Measurements from ENCODE around the gene ARHGAP26.
"Not testable (repeated sequence)": the region's sequence is repeated elsewhere in the genome, so short reads cannot be mapped to it uniquely, and the experiment has no call there.

The ARHGAP26 gene

DNA sequence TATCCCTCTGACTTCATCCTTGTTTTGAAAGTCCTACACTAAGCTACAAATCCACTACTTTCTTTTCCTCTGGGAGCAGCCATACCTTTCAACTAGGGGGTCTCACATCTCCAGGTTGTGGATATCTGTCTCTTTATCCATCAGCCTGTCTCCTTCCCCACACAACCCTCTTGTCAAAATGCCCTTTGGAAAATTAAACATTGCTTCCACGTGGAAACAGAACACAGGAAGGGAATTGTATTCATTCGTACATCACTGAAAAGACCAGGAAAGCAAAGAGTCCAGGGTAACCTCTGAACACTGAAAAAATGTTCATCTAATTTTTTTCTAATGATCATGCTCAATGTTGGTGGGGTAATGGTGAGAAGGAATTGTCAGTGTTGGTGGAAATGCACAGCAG lies 429.7 kb downstream of the ARHGAP26 start:
- no peak for DNase-seq

DNA sequence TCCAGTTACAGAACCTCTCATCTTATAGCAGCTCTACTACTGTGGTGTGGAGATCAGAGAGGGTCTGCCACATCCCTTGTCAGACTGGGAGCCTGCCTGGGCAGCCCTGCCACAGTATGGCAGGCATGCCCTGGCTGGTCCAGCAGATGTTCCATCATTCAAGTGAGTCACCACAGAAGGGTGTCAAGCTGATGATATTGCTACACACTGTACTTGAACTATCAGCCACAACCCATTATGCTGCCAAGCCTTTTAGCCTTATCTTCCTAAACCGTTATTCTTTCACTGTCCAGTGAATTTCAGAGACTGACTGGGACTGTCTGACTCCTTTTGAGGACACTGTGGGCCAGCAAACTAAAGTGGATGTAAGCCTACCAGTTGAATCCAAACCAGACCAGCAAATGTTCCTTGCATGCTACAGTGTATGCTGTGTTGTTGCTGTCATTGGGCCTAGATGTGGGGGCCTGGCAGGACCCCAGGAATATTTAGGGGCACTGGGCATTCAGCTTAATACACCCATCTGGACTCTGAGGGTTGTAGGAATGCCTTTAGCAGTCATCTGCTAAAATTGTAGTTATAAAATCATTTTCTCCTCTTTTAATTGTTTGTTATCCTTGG lies 430.7 kb downstream of the ARHGAP26 start:
- DNase-seq: peak in 1 of 2 experiments; percentile 60

DNA sequence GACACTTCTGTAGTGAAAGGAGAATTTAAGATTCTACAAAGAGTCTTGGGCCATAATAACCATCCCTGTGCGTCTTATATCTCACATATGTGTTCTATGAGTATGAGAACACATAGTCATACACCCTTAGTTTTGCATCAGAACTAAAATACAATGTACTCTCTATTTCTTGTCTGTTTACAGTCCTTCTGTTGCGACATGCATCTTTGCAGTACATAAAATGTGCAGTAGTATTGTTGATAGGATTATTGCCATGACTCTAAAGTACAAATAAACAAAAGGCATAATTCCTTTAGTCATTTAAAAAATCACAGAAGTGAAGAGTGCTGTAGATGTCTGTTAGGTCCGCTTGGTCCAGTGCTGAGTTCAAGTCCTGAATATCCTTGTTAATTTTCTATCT lies 431.4 kb downstream of the ARHGAP26 start:
- DNase-seq: no peak

DNA sequence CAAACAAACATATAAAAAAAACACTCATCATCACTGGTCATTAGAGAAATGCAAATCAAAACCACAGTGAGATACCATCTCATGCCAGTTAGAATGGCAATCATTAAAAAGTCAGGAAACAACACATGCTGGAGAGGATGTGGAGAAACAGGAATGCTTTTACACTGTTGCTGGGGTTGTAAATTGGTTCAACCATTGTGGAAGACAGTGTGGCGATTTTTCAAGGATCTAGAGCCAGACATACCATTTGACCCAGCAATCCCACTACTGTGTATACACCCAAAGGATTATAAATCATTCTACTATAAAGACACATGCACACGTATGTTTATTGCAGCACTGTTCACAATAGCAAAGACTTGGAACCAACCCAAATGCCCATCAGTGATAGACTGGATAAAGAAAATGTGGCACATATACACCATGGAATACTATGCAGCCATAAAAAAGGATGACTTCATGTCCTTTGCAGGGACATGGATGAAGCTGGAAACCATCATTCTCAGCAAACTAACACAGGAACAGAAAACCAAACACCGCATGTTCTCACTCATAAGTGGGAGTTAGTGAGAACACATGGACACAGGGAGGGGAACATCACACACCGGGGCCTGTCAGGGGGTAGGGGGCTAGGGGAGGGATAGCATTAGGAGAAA lies 433.3 kb downstream of the ARHGAP26 start:
- DNase-seq: not testable (repeated sequence)

DNA sequence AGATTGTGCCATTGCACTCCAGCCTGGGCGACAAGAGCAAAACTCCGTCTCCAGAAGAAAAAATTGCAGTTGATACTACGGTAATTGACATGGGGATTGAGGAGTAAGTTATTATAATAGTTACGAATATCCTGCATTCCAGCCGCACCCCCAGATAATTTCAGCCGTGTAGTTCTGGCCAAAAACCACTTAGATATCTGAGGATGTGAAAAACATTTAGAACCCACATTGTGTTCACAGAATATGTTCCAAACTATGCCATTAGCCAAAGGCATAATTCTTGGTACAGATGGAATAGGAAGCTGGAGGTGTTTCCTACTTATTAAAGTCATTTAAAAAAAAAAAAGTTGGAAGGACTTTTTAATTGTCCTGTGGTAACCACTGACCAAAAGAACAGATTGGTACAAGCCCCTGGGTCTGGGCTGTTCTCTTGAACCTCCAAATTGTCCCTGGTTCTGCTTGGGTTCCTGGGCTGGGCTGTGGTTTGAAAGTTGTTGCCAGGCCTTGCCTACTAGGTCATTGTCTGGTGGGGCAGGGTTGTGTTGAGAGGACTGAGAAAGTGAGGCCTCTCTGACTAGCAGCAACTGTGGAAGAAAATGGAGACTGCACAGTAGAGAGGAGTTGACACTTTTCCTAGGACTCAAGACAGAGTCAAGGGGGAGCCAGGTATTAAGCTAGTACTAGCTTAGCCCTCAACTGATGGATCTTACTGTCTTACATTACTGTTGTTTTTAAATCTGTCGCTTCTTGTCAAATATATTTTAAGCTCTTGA lies 434.5 kb downstream of the ARHGAP26 start:
- DNase-seq: no peak

DNA sequence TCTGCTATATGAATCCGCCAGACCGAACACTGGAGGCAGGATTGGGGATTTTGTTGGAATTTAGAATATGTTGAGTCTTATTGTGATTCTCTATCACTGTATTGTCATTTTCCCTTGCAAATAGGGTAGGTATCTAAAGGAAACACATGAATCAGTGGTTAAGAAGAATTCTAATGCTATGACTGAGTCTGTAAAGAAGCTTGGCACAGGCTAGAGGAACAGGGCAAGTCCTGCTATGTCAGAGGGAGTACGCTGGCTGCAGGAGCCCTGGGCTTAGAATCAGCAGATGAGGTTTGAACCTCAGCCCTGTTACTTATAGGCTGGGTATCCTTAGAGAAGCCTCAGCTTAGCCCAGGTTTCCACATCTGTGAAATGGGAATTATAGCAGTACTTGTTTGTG lies 435.2 kb downstream of the ARHGAP26 start:
- DNase-seq: no peak

DNA sequence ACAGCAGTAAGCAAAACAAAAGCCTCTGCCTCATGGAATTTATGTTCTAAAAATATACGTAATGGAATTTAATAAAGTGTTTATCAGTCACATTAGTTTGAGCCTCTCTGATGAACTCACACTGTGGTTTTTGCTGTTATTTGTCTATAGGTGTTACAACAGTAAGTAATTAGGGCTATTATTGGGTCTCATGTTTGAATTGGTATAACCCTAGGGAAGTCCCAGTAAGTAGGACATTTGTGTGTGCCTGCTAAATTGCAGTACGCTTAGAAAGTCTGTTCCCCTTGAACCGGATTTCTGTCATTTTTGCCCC lies 435.7 kb downstream of the ARHGAP26 start:
- DNase-seq: no peak

DNA sequence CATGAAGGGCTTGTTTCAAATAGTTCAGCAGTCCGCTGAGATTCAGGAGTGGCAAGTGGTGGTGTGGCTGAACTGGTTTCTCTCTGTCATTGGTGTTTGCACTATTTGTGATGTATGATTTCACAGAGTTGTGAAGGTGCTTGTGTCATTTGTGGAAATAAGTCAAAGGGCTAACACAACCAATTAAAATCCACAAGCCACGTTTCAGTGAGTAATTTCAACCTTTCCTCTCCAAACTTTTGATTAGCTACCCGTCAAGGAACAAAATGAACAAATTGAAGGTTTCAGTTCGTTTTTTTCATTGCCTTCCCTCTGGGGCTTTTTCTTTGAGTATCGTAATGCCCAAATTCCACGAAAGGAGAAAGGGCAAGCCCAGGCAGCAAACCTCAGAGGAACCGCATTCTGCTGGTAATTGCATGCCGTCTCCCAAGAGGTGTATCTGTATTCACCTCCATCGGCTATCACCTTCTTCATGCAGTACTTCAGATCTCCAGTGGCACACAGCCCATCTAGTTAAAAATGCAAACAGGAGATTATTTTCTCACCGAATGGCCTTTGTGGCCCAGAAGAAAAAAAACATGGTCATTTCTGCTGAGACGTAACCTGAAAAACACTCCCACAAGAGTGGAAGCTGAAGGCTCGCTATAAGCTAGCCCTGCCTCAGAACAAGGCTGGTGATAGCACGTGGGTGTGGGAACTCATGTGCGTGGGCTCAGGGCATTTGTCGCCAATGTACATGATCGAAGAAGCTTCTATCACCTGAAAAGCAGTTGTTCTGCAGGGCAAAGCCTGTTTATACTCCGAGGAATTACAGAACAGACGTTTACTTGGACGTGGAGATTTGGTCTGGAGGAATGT lies 436.2 kb downstream of the ARHGAP26 start:
- DNase-seq: no peak

DNA sequence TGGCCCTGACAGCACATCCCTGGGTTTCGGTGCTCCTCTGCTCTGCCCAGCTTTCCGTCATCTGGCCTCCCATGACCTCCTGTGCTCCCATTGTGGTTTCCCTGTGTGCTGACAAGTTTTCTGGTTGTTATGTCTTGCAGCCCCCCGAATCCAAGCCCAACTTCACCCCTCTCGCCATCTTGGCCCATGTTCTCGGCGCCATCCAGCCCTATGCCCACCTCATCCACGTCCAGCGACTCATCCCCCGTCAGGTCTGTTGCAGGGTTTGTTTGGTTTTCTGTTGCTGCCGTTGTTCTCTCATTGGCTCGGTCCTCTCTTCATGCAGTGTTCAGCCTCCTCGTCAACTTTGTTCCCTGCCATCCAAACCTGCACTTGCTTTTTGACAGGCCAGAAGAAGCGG lies 436.9 kb downstream of the ARHGAP26 start:
- DNase-seq: no peak

DNA sequence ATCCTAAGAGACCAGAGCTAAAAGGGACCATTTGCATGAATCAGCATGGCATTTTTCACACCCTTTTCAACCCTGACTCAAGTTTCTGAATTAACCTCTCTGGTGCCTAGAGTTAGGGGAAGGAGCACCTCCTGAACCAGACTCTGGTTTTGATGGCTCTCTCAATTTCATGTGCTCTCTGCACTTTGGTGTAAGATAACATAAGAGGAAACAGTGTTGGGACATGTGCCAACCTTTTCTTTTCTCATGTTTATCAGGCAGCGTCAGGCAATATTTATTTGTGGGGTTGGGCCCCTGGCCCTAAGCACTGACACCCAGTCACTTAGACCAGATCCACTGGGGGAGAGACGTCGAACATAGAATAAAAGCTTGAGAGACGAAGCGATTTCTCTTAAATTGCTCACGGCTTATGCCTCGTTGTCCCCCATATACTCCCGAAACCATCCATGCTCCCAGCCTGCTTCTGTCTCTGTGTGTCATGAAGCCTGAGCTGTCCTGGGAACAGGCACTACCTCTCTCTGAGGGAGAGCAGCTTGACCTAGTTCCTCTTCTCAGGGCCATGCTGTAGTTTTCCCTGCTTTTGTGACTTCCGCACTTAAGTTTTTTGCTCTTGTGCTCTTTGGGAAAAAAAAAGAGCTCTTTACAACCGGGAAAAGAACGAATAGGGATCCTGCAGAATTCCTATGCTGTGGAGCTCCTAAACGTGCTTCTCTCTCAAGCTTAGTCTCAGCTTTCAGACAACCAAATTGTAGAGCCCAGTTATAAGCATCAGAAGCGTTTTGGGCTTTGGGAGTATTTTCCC lies 437.6 kb downstream of the ARHGAP26 start:
- DNase-seq: no peak

DNA sequence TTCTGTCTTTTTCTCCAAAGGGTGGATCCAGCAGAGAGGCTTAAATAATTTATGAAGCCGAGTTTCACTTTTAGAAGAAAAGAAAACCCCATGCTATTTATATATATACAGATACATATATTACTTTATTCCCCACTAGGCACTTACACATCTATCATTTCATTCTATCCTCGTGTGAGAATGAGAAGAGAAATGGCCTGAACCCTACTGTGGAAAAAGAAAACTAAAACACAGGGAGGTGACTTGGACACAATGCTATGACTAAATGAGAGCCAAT lies 438.1 kb downstream of the ARHGAP26 start:
- DNase-seq: no peak

DNA sequence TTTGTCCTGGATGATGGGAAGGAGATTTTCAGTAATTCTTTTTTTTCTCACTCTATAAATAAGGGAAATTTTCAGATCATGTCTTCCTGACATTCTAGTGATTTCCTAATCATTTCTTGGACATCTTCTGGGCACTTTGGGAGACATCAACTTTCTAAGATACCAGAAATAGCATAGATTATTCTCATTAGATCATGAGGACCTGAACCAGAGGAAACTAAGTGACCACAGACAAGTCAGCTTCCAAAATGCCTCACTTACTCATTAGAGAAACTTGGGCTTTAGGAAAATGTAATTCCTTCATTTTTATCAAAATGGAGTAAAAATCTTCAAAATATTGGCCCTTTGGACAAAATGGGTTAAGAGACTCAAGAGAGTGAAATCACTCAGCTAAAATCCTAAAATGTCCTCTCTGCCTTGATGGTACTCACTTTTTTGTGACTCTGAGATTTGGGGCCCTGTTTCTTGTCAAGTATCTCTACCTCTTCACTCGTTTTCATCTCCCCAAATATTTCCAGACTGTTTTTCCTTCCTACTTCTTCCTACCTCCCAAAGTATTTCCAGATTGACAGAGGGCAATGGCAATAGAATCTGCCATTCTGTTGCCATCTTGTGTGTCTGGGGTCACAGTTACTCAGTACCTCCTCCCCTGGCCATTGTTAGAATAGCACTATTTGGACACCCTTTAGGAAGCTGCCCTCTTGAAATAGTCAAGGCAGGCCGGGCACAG lies 438.8 kb downstream of the ARHGAP26 start:
- DNase-seq: no peak

DNA sequence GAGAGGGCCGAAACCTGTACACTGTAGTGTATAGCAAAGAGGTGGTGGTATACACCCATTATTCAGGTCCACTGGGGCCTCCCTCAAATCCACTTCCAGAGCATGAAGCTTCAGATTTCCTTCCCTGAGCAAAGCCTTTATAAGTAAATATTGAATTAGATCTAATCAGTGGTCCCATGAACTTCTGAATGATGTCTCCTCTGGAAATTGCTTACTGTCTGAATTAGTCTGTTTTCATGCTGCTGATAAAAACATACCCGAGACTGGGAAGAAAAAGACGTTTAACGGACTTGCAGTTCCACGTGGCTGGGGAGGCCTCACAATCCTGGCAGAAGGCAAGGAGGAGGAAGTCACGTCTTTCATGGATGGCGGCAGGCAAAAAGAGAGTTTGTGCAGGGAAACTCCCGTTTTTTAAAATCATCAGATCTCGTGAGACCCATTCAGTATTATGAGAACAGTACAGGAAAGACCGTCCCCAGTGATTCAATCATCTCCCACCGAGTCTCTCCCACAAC lies 439.8 kb downstream of the ARHGAP26 start:
- DNase-seq: no peak

DNA sequence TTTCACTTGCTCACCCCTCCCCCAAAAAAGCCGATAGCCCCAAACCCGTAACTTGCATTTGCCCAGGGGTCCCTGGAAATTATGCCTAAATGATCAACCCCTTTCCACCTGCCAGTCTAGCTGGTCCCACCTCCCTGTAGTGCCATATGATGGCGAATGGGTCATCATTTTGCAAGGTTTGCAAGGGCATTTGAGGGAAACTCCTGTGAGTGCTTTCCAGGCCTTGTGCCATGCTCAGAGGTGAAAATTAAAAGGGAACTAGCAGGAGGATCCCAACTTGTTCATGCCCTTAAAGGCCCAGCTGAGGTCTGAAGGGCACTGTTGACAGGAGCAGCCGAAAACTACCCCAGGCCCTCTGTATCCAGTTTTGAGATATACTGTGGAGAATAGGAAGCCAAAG lies 440.4 kb downstream of the ARHGAP26 start:
- no peak for DNase-seq

DNA sequence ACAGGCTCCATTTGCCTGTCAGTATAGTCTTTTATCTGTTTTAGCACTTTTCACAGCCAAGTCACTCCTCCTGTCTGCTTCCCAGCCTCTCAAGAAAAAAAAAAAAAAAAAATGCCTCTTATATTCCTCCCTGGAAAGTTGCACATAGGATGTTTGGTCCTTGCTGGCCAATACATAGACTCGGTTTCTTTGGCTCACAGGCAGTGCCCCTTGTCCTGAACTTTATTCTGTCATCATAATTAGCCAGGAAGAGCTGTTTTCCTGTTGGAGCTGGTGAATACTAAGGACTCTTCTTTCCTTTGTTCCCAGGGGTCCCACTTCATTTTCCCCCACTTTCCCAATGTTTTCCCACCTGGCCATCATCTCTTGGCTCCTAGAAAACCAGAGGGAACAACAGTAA lies 442.1 kb downstream of the ARHGAP26 start:
- no peak for DNase-seq

DNA sequence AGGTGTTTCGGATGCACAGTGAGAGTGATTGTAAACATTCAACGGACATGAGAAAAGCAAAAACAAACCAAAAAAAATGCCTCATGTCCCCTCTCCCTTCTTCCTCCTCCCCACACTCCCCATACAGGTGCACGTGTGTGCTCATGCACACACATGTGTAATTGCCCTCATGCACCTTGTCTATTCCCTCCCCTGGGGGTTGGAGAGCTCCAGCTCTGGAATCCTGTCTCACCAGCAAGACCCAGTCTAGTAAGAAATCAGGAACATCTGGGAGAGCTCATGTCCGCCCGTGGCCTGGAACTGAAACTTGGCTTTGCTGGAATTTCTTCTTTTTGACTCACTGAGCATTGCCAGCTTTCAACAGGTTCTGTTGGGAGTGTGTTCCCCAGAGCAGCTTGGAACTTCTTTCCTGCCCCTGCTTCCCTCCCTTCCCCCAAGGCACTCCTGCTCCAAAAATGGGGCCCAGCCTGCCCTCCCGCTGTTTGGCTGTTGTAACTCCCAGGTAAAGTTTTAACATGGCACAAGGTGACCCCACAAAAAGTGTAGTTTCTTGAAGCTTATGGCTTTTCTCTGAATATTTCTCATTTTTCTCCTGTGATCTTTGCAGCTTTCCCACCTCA lies 443.2 kb downstream of the ARHGAP26 start:
- DNase-seq: no peak

DNA sequence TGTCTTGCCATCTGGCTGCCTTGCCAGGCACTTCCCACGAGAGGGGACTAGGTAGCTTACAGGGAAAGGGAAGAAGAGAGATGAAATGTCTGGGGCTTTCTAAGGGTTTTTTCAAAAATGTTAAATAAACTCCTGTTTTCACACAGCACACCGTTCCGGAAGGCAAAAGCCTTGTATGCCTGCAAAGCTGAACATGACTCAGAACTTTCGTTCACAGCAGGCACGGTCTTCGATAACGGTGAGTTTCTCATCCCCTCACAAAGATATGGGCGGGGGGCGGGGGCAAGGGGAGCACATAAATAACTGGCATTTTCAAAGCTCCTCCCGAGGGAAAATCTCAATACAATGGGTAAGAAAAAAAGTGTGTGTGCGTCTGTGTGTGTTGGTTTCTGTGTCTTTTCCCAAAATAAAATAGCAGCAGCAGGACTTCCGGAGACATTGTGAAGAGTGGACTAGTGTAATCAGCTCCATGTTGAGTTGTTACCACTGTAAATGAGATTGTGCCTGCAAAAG lies 443.7 kb downstream of the ARHGAP26 start:
- DNase-seq: peak in 1 of 2 experiments; percentile 2

DNA sequence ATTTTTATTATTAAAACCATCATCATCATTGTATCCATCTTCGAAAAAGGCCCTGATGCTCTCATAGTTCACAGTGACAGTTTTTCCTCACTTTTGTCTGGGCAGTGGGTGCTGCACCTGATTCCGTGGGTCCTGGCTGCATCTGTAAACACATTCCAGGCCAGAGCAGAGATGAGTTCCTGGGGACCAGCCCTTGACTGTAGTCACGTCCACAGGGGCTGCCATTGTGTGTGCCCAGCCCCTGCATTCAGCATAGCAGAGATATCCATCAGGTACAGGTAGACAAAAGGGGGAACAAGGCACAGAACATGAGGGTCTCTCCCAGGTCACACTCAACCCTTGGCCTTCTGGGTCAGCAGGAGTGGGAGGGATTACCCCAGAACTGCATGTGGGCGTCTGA lies 444.3 kb downstream of the ARHGAP26 start:
- DNase-seq: no peak

DNA sequence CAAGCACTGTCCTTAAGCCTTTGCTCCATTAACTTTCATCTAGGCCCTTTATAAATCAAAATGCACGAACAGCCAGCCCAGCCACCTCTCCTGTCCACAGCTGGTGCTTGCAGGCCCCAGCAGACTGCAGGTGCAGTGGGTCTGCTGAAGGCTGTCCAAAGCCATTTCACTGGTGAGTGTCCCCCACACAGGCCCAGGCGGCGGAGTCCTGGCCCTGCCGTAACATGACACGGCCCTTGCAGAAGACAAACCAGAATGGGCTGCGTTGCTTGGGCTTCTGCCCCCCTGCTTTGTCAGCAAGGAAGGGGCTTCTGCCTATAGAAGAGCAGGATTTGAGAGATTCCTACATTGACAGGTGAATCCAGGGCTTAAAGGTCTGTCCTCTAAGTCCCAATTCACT lies 444.7 kb downstream of the ARHGAP26 start:
- no peak for DNase-seq

DNA sequence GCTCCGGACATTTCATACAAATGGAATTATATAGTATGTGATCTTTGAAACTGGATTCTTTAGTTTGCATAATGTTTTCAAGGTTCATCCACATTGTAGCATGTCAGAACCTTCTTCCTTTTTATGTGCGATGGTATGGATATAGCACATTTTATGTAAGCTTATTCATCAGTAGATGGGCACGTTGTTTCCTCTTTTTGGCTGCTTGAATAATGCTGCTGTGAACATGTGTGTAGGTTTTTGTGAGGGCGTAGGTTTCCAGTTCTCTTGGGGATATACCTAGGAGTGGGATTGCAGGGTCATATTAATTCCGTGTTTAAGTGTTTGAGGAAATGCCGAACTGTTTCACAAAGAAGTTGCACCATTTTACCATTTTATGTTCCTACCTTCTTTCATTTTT lies 445.5 kb downstream of the ARHGAP26 start:
- no peak for DNase-seq

DNA sequence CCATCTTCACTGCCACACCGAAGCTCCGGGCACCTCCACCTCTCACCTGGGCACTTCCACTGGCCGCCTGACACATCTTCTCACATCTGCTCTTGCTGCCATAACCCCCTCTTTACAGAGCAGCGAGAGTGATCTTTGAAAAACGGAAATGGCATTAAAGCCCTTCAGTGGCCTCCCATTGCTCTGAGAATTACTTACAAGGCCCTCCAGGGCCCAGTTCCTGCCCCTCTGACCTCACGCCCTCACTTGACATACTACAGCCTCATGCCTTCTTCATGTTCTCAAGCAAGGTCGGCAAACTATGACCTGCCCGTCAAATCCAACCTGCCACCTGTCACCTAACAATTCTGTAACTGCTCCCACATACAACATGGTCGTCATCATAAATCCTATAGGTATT lies 446.0 kb downstream of the ARHGAP26 start:
- DNase-seq: no peak

All from NCI-H524 (cell line).